Measurements from ENCODE around the gene CYP3A7.

- TF ChIP-seq FOS (IDR thresholded peaks at IDR 0.05; ENCODE audit: low read depth, low read length) (no peak), POLR2A (IDR thresholded peaks at IDR 0.05; ENCODE audit: low read depth, low read length) (no peak)
Measured at GRCh38 chr7:99734987-99735386, at the start of gene CYP3A7.

Measured in IMR-90 (cell line).